Endothelial cell of umbilical vein (primary cell): ENCODE measurements around the gene ZER1. TPM values are rescaled to one million over a fixed set of nuclear protein-coding genes. Genes with fewer than 3 reads are reported as not detected.

Experiments
- BruUV-seq: library from RNA; stranded (reverse); fragments of 400-500 nt; replicated peaks from 2 replicates; lab custom pipeline; 2021; lab: Mats Ljungman, UMichigan
- CTCF ChIA-PET: fragments of 300-600, 350-600 bp; sonication (Branson Sonifier 250); formaldehyde crosslinking; loops from one replicate; lab custom pipeline; 2021; ENCODE audit warnings: antibody characterized with exemption, inconsistent platforms; lab: Charles Lee
- POLR2A ChIA-PET: fragments of 300-600, 350-600 bp; sonication (Branson Sonifier 250); formaldehyde crosslinking; loops from one replicate; lab custom pipeline; 2021; ENCODE audit warnings: antibody characterized with exemption, inconsistent platforms; lab: Charles Lee
- DNase-seq: peaks from one replicate; pipeline ENCODE4 v3.0.0-alpha.2; 2011; ENCODE audit warnings: low read depth, low spot score
- FAIRE-seq: peaks from 2 replicates; lab custom pipeline; 2011; peaks lifted over from hg19 to GRCh38; lab: Jason Lieb, UNC
- H2AFZ ChIP-seq: 2 replicates; pipeline ENCODE4 v1.6.0; 2012; ENCODE audit warnings: low read depth, low read length, control low read depth, inconsistent platforms
- H3K27ac ChIP-seq: 2 replicates; pipeline ENCODE4 v1.5.1; 2011; ENCODE audit warnings: low read depth, mild to moderate bottlenecking, control low read depth, low read length, moderate library complexity; ENCODE audit not compliant: insufficient read depth
- H3K27me3 ChIP-seq, 2 experiments: 2 replicates each; pipeline versions ENCODE4 v1.6.0 to v1.6.1; 2011; ENCODE audit warnings: low read length in 2 of 2, mixed read lengths in 1 of 2; ENCODE audit not compliant: control insufficient read depth in 2 of 2, insufficient read depth in 2 of 2
- H3K36me3 ChIP-seq, 2 experiments: 2 replicates in 1 of 2; 3 replicates in 1 of 2; pipeline ENCODE4 v1.5.1; 2011; ENCODE audit warnings: low read length in 2 of 2, mild to moderate bottlenecking in 1 of 2, moderate library complexity in 1 of 2; ENCODE audit not compliant: control insufficient read depth in 2 of 2, insufficient read depth in 2 of 2; ENCODE audit errors: extremely low read depth in 1 of 2
- H3K4me1 ChIP-seq: 3 replicates; pipeline ENCODE4 v1.5.1; 2011; ENCODE audit warnings: mild to moderate bottlenecking, low read length; ENCODE audit not compliant: control insufficient read depth, insufficient read depth; ENCODE audit errors: extremely low read depth
- H3K4me2 ChIP-seq: 2 replicates; pipeline ENCODE4 v1.6.1; 2011; ENCODE audit warnings: low read length, control low read depth, mixed read lengths; ENCODE audit not compliant: insufficient read depth
- H3K4me3 ChIP-seq, 3 experiments: fragments of 200-600 bp in 1 of 3; sonication (generic), shearing (Covaris generic) in 1 of 3; replicated peaks in 1 of 3; 2 replicates each; pipeline ENCODE4 v1.5.1; 2011 to 2016; ENCODE audit warnings: control low read depth in 3 of 3, low read length in 3 of 3, mild to moderate bottlenecking in 2 of 3, inconsistent platforms in 1 of 3, low read depth in 1 of 3, moderate library complexity in 1 of 3; ENCODE audit not compliant: insufficient read depth in 1 of 3
- H3K79me2 ChIP-seq: 2 replicates; pipeline ENCODE4 v1.6.0; 2012; ENCODE audit warnings: low read length, inconsistent platforms; ENCODE audit not compliant: control insufficient read depth, insufficient read depth
- H3K9ac ChIP-seq: replicated peaks from 2 replicates; pipeline ENCODE3; 2011; ENCODE audit warnings: low read length, control low read depth; ENCODE audit not compliant: insufficient read depth; ENCODE audit errors: extremely low read depth
- H3K9me1 ChIP-seq: replicated peaks from 3 replicates; pipeline ENCODE4 v1.6.0; 2011; ENCODE audit warnings: mild to moderate bottlenecking, low read length; ENCODE audit not compliant: control insufficient read depth, insufficient read depth; ENCODE audit errors: extremely low read depth
- H3K9me3 ChIP-seq: replicated peaks from 2 replicates; pipeline ENCODE4 v1.5.1; 2012; ENCODE audit warnings: low read length, inconsistent platforms; ENCODE audit not compliant: control insufficient read depth, insufficient read depth
- H4K20me1 ChIP-seq: replicated peaks from 2 replicates; pipeline ENCODE3; 2011; ENCODE audit warnings: mild to moderate bottlenecking, low read length; ENCODE audit not compliant: control insufficient read depth, insufficient read depth; ENCODE audit errors: extremely low read depth
- EZH2 ChIP-seq: IDR thresholded peaks from 2 replicates; pipeline ENCODE4 v1.6.1; 2012; ENCODE audit warnings: borderline replicate concordance, low read depth, mild to moderate bottlenecking, moderate library complexity, low read length, inconsistent platforms; ENCODE audit not compliant: severe bottlenecking
- FOS ChIP-seq: IDR thresholded peaks from 2 replicates; pipeline ENCODE4 v1.6.1; 2011; ENCODE audit warnings: mild to moderate bottlenecking, low read length, moderate library complexity, borderline replicate concordance; ENCODE audit not compliant: insufficient read depth
- GATA2 ChIP-seq: IDR thresholded peaks from 2 replicates; pipeline ENCODE4 v1.7.0; 2011; ENCODE audit warnings: low read depth, mild to moderate bottlenecking, moderate library complexity, mixed read lengths, low read length; ENCODE audit not compliant: insufficient read length, insufficient read depth
- JUN ChIP-seq: IDR thresholded peaks from 2 replicates; pipeline ENCODE4 v1.6.1; 2011; ENCODE audit warnings: borderline replicate concordance, low read depth; ENCODE audit not compliant: insufficient read length, insufficient read depth
- MAX ChIP-seq: IDR thresholded peaks from 2 replicates; pipeline ENCODE4 v1.6.1; 2011; ENCODE audit not compliant: insufficient read depth, insufficient read length
- MYC ChIP-seq: IDR thresholded peaks from one replicate; pipeline ENCODE4 v1.6.1; 2011; ENCODE audit warnings: mild to moderate bottlenecking, low read depth, low read length
- POLR2A ChIP-seq: IDR thresholded peaks from 2 replicates; pipeline ENCODE4 v1.6.1; 2012; ENCODE audit warnings: low read depth, mild to moderate bottlenecking, control low read depth, low read length
- POLR2AphosphoS5 ChIP-seq: IDR thresholded peaks from 2 replicates; pipeline ENCODE4 v1.6.1; 2012; ENCODE audit warnings: low read depth, mild to moderate bottlenecking, control low read depth, low read length, moderate library complexity; ENCODE audit not compliant: insufficient read depth
- dilution Hi-C: fragments of 300-500 bp; cut with MboI; formaldehyde crosslinking; loops from one replicate; pipeline ENCODE4 v1.15.0; 2019; ENCODE audit warnings: low sequenced_read_pairs; ENCODE audit not compliant: extremely low pct_ligation_motif_present
- intact Hi-C: fragments of 100-400 bp; cut with micrococcal nuclease; formaldehyde crosslinking; loops from one replicate; pipeline ENCODE4 v1.10.0; 2022
- polyA plus RNA-seq, 4 experiments: library from polyadenylated mRNA; depleted of rRNA in 3 of 4; stranded (reverse) in 3 of 4; unstranded in 1 of 4; fragments of >200 nt; gene quantifications; 2 replicates each; pipeline versions ENCODE4 v1.2.1 to v1.2.3, GENCODE V29; 2011 to 2012; ENCODE audit warnings: missing spikeins in 1 of 4
- total RNA-seq: library from RNA; stranded (reverse); gene quantifications from 2 replicates; pipeline ENCODE4 v1.2.3, GENCODE V29; 2021
- TF ChIP-seq, protein P1 (sequence below), 2 donors: IDR thresholded peaks; 1 replicate in 1 of 2; 2 replicates in 1 of 2; pipeline ENCODE4 v1.5.1; 2011; ENCODE audit warnings: low read length in 2 of 2, mild to moderate bottlenecking in 2 of 2, moderate library complexity in 2 of 2, control low read depth in 1 of 2, inconsistent platforms in 1 of 2, low read depth in 1 of 2; ENCODE audit not compliant: insufficient read depth in 1 of 2; ENCODE audit errors: extremely low read depth in 1 of 2

The ZER1 gene
- total and polyA plus RNA-seq, 2 donors (not counting 3 experiments of a cell fraction or from before 2014, with no cell fraction given): 23.0 to 29.9 TPM

DNA sequence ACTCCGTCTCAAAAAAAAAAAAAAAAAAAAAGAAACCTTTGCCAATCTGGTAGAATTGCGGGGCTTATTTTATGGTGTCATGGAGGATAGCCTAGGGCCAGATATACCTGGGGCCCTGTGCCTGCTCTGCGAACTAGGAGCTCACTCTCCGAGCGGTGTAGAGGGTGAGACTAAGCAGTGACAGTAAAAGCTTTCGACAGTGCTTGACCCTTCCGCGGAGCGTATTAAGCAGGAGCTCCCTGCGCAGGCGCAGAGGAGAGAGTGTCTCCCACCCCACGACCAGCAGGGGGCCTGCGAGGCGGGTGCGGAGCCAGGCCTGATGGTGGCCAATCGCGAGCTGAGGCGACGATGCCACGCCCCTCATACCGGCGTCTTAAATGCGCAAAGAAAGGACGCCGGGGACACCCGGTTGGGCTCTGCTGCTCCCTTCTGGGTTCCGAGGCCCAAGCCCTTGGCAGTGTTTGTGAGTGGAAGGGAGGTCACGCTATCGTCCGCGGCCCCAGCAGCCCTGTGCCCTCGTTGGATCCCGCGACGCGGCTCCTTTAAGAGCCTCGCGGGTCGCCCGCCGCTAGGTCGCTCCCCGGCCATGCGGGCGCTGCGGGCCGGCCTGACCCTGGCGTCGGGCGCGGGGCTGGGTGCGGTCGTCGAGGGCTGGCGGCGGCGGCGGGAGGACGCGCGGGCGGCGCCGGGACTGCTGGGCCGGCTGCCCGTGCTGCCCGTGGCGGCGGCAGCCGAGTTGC is 46.5 kb upstream of the ZER1 start, which contains the start of gene ENDOG:
Gene ENDOG, plus strand, starts transcription at position 402 of the 740 bp plus-strand sequence. Its CDS starts 185 bp downstream, at position 587.
- Histone ChIP-seq H2AFZ (peak within 1 kb of the TSS; percentile 90), H4K20me1 (no peaks in the 10 kb centered on the region), H3K79me2 (no peaks in the 10 kb centered on the region), H3K4me2 (peak within 1 kb of the TSS; percentile 88), H3K27ac (no peak within 1 kb of the TSS), H3K4me1 (peaks cover 6% of the 10 kb centered on the region), H3K4me3 (peak within 1 kb of the TSS in 2 of 3 experiments; percentile 57 to 63), H3K27me3 (no peaks in the 10 kb centered on the region), H3K36me3 (peaks cover 0 to 17% of the 10 kb centered on the region in 2 experiments), H3K9ac (peak within 1 kb of the TSS; percentile 28), H3K9me1 (no peaks in the 10 kb centered on the region), H3K9me3 (no peaks in the 10 kb centered on the region)
- TF ChIP-seq MAX: no peak
- peak; percentile 88 for TF ChIP-seq POLR2AphosphoS5
- TF ChIP-seq JUN: no peak
- TF ChIP-seq MYC: no peak
- TF ChIP-seq POLR2A: peak; percentile 94
- TF ChIP-seq, protein P1, sequence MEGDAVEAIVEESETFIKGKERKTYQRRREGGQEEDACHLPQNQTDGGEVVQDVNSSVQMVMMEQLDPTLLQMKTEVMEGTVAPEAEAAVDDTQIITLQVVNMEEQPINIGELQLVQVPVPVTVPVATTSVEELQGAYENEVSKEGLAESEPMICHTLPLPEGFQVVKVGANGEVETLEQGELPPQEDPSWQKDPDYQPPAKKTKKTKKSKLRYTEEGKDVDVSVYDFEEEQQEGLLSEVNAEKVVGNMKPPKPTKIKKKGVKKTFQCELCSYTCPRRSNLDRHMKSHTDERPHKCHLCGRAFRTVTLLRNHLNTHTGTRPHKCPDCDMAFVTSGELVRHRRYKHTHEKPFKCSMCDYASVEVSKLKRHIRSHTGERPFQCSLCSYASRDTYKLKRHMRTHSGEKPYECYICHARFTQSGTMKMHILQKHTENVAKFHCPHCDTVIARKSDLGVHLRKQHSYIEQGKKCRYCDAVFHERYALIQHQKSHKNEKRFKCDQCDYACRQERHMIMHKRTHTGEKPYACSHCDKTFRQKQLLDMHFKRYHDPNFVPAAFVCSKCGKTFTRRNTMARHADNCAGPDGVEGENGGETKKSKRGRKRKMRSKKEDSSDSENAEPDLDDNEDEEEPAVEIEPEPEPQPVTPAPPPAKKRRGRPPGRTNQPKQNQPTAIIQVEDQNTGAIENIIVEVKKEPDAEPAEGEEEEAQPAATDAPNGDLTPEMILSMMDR (IDR thresholded peaks at IDR 0.05; ENCODE audit: extremely low read depth in 1 of 2, insufficient read depth in 1 of 2, low read depth in 1 of 2, low read length in 2 of 2): peak; percentile 99
- TF ChIP-seq EZH2: no peak
- no peak for TF ChIP-seq GATA2
- TF ChIP-seq FOS: no peak
- FAIRE-seq (peak; percentile 94), DNase-seq (peak; percentile 99)
- dilution Hi-C loops (no loop called here), intact Hi-C loops (loop anchor here (1.0 to 5.0 kb wide), 6 partner anchors 11 to 210 kb away; partner anchors contain the start of genes SH3GLB2, SPOUT1, TBC1D13 and ZDHHC12)
- ChIA-PET CTCF (interaction anchor here (0.6 to 3.9 kb wide), 38 partner anchors 8 to 218 kb away, joined by 3 to 40 read pairs (median 4); partner anchors contain the start of genes DOLK, MIGA2, NUP188 and SPOUT1), POLR2A (interaction anchor here (0.6 to 1.2 kb wide), 2 partner anchors 9 to 66 kb away, joined by 3 to 5 read pairs; no protein-coding TSS in a partner anchor)
- no TSS peak for BruUV-seq
